ENCODE measurements around the gene C5orf63. TPM values are rescaled to one million over a fixed set of nuclear protein-coding genes. Genes with fewer than 3 reads are reported as not detected.
"Not testable (repeated sequence)": the region's sequence is repeated elsewhere in the genome, so short reads cannot be mapped to it uniquely, and the experiment has no call there.

Gene C5orf63
- total RNA-seq, 2 experiments from 2014 or later = 7.4 TPM

DNA sequence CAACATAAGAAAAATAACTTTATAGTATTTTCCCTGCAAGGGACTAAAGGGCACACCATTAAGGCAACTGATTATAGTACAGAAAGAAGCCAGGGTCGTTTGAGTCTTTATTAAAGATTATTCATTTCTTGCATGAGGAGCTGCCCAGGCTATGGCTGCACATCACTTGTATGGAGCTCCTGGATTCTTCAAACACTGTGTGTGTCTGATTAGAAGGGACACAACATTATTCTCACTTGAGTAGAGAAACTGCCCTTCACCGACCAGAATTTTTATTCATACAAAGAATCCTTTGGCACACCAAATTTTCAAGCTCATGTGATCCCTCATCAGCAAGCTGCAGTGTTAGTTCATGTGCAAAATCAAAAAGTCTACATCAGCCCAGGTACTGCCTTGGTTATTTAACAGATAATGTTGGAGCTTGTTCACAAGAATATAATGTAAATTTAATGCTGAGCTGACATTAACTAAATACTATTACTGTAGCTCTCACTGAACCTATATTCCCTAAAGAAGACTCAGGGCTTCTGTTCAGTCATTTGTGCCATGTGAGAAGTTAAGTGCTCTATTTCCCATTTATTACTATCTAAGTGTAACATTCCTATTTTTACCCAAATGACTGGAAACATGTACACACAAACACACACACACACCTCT is 9.9 kb downstream of the C5orf63 start:
- Mint-ChIP-seq H3K27me3 (no peaks in the 10 kb centered on the region), H3K4me1 (peaks cover 6% of the 10 kb centered on the region), H3K4me3 (no peak overlapping the region), H3K27ac (no peak overlapping the region), H3K36me3 (peaks cover 6% of the 10 kb centered on the region), H3K9me3 (ENCODE audit: low read depth) (no peaks in the 10 kb centered on the region)
- ATAC-seq (no peak), DNase-seq (no peak)
- CTCF ChIA-PET = interaction anchor here (1.1 to 2.4 kb wide), 2 partner anchors 9 to 14 kb away, joined by 3 to 11 read pairs; no protein-coding TSS in a partner anchor

DNA sequence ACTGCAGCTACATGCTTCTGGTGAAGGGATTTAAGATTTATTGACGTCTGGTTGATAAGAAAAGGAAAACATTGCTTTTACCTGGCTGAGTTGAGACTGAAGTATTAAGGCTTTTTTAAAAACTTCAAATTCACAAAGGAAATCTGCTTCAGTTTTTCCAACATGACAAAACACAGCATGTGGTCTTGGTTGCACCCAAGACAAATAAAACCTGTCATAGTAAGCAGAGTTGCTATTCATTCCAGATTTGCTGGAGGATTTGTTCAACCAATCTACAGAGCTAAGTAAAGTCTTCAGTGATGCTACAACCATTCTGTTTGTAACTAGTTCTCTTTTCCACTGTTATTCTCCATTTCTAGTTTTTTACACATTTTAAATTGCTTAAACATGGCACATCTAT is 11.3 kb downstream of the C5orf63 start:
- H3K9me3 Mint-ChIP-seq (ENCODE audit: low read depth) = no peaks in the 10 kb centered on the region
- no peak overlapping the region for H3K4me3 Mint-ChIP-seq
- H3K36me3 Mint-ChIP-seq = peaks cover 11% of the 10 kb centered on the region
- CTCF ChIA-PET = no interaction called here
- DNase-seq = no peak
- no peak overlapping the region for H3K27ac Mint-ChIP-seq
- H3K4me1 Mint-ChIP-seq = peaks cover 6% of the 10 kb centered on the region
- ATAC-seq = no peak
- H3K27me3 Mint-ChIP-seq = no peaks in the 10 kb centered on the region

DNA sequence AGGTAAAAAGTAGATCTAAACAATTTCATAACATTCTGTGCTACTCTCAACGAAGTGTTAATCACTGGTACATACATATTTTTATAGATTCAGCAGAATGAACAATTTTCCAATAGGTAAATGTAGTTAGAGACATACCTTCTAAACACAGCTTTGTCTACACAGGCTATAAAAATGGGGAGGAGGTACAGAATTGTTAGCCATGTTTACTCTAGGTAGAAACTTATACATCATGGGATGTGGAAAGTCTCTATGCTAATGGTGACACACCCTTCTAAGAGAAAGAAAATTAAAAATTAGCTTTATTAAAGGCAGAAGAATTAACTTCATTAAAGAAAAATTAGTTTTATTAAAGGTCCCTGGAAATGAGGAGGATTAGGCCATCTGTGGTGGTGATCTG is 11.8 kb downstream of the C5orf63 start:
- ATAC-seq (no peak), DNase-seq (no peak)
- Mint-ChIP-seq H3K4me1 (peaks cover 6% of the 10 kb centered on the region), H3K4me3 (no peak overlapping the region), H3K9me3 (ENCODE audit: low read depth) (no peaks in the 10 kb centered on the region), H3K27me3 (no peaks in the 10 kb centered on the region), H3K27ac (no peak overlapping the region), H3K36me3 (peaks cover 12% of the 10 kb centered on the region)
- CTCF ChIA-PET = interaction anchor here (1.3 kb wide), 1 partner anchor 9 kb away, joined by 3 read pairs; no protein-coding TSS in a partner anchor

DNA sequence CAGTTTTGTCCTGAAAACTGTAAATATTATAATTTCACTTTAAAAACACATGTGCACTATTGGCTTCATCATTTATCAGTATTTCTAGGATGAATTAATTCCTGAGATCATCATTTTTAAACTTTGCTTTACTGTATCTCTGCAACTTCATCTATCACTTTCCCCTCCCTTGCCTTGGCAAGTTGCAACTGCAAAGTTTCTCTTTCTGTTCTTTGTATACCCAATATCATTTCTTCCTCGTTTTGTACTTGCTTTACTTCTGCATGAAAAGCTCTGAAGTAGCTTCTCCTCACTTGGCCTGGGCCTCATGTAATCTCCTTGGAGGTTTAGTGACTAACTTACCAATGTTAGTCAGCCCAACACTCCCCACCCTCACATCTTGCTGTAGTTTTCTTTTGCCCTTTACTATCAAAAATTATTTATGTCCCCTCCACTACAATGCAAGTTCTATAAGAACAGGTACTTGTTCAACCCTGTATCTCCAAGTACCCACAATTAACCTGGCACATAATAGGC is 12.8 kb downstream of the C5orf63 start:
- Mint-ChIP-seq H3K36me3 (peaks cover 21% of the 10 kb centered on the region), H3K4me3 (no peak overlapping the region), H3K9me3 (ENCODE audit: low read depth) (peaks cover 2% of the 10 kb centered on the region), H3K4me1 (peaks cover 6% of the 10 kb centered on the region), H3K27ac (no peak overlapping the region), H3K27me3 (no peaks in the 10 kb centered on the region)
- DNase-seq (no peak), ATAC-seq (no peak)
- CTCF ChIA-PET = interaction anchor here (1.3 to 1.5 kb wide), 2 partner anchors 8 to 12 kb away, joined by 3 to 4 read pairs; no protein-coding TSS in a partner anchor

DNA sequence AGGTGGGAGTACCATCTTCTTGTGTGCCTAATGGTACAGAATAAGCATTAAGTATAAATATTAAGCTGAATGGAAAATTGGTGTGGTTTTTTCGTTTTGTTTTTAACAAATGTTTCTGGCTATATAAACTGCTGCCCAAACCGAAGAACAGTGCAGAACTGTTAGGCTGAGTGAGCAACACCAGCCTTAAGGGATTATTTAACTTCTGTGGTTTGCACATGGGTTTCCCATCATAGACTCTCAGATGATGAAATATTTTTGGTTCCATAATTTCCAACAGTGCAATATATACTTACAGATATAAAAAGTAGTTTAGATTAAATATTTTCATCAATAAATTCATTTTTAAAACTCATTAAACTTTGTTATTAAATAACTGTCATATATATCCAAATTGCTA is 16.4 kb downstream of the C5orf63 start:
- CTCF ChIA-PET = no interaction called here
- Mint-ChIP-seq H3K27me3 (no peaks in the 10 kb centered on the region), H3K4me3 (no peak overlapping the region)

DNA sequence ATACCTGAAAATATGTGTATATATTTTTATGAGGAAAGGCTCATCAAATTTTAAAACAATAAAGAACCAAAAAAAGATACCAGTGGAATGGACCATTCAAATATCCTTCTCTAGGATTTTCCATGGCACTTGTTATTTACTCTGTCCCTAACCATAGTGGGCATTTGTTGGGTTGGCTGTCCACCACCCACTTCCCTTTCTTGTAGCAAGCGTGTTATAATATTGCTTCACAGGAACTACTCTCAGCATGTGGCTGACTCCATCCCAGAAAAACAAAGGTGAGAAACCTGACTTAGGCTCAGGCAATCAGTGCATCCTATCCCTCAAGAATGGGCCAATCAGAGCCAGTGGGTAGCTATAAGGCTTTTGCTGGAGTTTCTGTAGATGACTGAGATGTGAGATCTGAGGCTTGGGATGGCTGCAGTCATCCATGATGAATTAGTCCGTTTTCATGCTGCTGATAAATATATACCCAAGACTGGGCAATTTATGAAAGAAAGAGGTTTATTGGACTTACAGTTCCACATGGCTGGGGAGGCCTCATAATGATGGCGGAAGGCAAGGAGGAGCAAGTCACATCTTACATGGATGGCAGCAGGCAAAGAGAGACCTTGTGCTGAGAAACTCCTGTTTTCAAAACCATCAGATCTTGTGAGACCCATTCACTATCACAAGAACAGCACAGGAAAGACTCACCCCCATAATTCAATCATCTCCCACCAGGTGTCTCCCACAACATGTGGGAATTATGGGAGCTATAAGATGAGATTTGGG is 17.2 kb downstream of the C5orf63 start:
- Mint-ChIP-seq H3K36me3 (peaks cover 34% of the 10 kb centered on the region), H3K27ac (no peak overlapping the region)
- CTCF ChIA-PET = no interaction called here

More for the DNA sequence above, 16.4 kb downstream of the C5orf63 start:
- peaks cover 6% of the 10 kb centered on the region for H3K4me1 Mint-ChIP-seq
- H3K36me3 Mint-ChIP-seq = peaks cover 30% of the 10 kb centered on the region
- DNase-seq (no peak), ATAC-seq (no peak)
- peaks cover 2% of the 10 kb centered on the region for H3K9me3 Mint-ChIP-seq (ENCODE audit: low read depth)
- no peak overlapping the region for H3K27ac Mint-ChIP-seq

DNA sequence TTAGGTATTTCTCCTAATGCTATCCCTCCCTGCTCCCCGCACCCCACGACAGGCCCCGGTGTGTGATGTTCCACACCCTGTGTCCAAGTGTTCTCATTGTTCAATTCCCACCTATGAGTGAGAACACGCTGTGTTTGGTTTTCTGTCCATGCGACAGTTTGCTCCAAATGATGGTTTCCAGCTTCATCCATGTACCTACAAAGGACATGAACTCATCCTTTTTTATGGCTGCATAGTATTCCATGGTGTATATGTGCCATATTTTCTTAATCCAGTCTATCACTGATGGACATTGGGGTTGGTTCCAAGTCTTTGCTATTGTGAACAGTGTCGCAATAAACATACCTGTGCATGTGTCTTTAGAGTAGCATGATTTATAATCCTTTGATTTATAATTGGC is 19.8 kb downstream of the C5orf63 start:
- not testable (repeated sequence) for ATAC-seq

More for the DNA sequence above, 17.2 kb downstream of the C5orf63 start:
- Mint-ChIP-seq H3K4me3 (no peak overlapping the region), H3K27me3 (no peaks in the 10 kb centered on the region), H3K4me1 (peaks cover 6% of the 10 kb centered on the region), H3K9me3 (ENCODE audit: low read depth) (peaks cover 2% of the 10 kb centered on the region)
- no peak for ATAC-seq
- DNase-seq = no peak

DNA sequence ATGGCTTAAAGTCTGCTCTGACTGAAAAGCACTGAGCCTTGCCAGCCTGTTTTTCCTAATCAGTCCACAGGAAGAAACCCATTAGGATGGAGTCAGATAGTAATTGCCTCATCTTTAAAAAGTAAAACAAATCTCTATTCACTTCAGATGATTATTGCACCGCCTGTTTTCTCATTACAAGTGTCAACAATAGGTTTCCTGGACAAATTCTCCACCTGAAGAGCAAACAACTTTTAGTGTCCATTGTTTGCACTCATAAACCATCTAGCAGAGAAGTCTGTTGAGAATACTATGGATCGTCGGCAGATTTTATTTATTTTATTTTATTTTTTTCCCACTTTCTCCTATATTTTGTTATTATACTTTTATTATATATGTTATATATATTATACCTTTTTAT is 20.3 kb downstream of the C5orf63 start:
- Mint-ChIP-seq H3K36me3 (peaks cover 28% of the 10 kb centered on the region), H3K27me3 (no peaks in the 10 kb centered on the region), H3K27ac (no peak overlapping the region), H3K4me1 (no peaks in the 10 kb centered on the region), H3K9me3 (ENCODE audit: low read depth) (peaks cover 2% of the 10 kb centered on the region), H3K4me3 (no peak overlapping the region)
- no peak for DNase-seq
- ATAC-seq = no peak
- CTCF ChIA-PET = no interaction called here

More for the DNA sequence above, 19.8 kb downstream of the C5orf63 start:
- H3K36me3 Mint-ChIP-seq = peaks cover 30% of the 10 kb centered on the region
- CTCF ChIA-PET; H3K9me3 Mint-ChIP-seq (ENCODE audit: low read depth); H3K4me1 Mint-ChIP-seq; H3K27ac Mint-ChIP-seq; H3K4me3 Mint-ChIP-seq; H3K27me3 Mint-ChIP-seq; DNase-seq: not testable (repeated sequence)

DNA sequence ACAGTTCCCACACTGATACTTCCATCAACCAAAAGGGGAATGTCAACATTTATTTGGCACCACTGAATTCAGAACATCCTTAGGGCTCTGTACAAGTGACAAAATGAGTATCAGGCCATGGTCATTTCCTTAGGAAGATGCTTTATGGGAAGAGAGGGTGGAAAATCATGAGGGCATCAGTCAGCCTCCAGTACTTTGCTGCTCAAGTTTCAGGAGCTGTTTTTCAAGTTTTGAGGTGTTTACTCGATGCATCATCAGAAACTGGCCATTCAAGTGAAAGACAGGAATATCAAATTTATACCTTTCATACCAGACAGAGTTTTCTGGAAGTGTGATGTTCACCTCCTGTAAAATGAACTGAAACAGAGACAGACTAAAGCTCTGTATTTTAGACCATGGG is 21.7 kb downstream of the C5orf63 start:
- DNase-seq (no peak), ATAC-seq (no peak)
- CTCF ChIA-PET = no interaction called here
- peaks cover 22% of the 10 kb centered on the region for H3K36me3 Mint-ChIP-seq
- no peak overlapping the region for H3K27ac Mint-ChIP-seq
- no peaks in the 10 kb centered on the region for H3K27me3 Mint-ChIP-seq
- H3K4me1 Mint-ChIP-seq = no peaks in the 10 kb centered on the region
- H3K9me3 Mint-ChIP-seq (ENCODE audit: low read depth) = peaks cover 2% of the 10 kb centered on the region
- no peak overlapping the region for H3K4me3 Mint-ChIP-seq

DNA sequence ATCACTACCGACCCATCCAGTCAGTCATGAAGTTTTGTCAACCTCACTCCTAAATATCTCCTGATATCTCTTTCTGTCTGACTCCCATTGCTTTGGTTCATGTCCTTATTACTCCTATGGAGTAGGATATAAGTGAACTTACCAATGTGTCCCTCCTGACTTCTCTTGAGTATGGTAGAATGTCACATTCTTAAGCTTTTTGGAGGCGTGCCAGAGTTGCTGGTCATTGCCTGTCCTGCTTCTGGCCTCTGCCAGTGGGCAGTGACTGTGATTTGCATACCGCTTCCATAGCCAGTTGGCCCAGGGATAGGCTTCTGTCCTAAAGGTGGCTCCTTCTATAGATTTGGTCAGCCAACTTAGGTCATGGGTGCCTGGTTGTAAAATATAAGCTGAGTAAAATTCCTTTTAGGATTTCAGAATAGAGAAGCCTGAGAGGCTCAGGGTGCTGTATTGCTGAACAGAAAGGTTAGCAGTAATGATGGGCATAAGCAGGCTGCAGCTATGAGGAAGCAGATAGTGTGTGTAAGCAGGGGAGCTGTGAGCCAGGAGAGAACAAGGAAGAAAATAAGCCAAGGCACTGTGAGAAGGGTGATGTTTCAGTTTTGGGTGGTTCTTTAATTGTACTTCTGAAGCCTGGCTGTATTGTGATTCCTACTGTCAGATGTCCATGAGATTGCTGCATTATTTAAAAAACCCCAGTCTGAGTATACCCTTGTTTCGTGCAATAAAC is 26.8 kb downstream of the C5orf63 start:
- no peak for ATAC-seq
- CTCF ChIA-PET = interaction anchor here (0.9 to 1.2 kb wide), 2 partner anchors 15 to 51 kb away, joined by 3 read pairs; no protein-coding TSS in a partner anchor

DNA sequence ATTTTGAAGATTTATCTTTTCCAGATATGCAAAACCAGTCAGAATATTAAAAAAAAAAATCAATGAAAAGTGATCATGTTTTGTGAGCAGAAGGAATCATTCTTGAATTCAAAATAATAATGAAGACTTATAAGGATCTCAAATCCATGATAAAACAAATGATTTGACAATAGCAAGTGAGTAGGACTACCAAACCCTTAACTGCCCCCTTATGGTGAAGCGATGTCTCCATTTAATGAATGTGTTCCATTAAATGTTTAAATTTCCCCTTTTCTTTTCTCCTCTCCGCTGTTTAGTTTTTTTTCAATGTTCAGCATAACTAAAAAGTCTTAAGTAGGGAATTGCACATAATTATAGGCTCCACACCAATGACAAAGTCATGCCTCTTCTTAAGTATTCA is 30.7 kb downstream of the C5orf63 start:
- Mint-ChIP-seq H3K27me3 (no peaks in the 10 kb centered on the region), H3K36me3 (no peaks in the 10 kb centered on the region), H3K4me1 (no peaks in the 10 kb centered on the region), H3K4me3 (no peak overlapping the region), H3K9me3 (ENCODE audit: low read depth) (no peaks in the 10 kb centered on the region), H3K27ac (no peak overlapping the region)
- ATAC-seq (no peak), DNase-seq (no peak)
- CTCF ChIA-PET = no interaction called here

More for the DNA sequence above, 26.8 kb downstream of the C5orf63 start:
- H3K36me3 Mint-ChIP-seq = peaks cover 2% of the 10 kb centered on the region
- no peak overlapping the region for H3K4me3 Mint-ChIP-seq
- H3K9me3 Mint-ChIP-seq (ENCODE audit: low read depth) = no peaks in the 10 kb centered on the region
- no peak overlapping the region for H3K27ac Mint-ChIP-seq
- no peaks in the 10 kb centered on the region for H3K27me3 Mint-ChIP-seq
- no peak for DNase-seq
- no peaks in the 10 kb centered on the region for H3K4me1 Mint-ChIP-seq

DNA sequence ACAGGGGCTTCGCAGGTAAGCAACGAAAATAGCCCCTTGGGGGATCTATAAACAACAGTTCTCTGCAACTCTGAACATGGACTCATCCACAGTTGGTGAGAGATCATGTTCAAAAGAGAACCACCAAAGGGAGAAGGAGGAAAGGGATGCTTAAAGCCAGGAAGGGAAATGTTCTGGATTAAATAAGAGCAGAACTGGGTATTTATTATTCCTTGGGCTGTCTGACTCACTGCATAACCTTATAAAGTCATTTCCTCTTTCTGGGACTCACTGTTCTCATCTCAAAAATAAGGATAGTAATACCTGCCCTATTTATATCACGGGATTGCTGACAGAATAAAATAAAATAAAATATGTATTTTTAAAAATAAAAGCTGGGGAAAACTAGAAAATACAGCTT is 31.7 kb downstream of the C5orf63 start:
- H3K9me3 Mint-ChIP-seq (ENCODE audit: low read depth) = no peaks in the 10 kb centered on the region
- CTCF ChIA-PET = no interaction called here
- no peak overlapping the region for H3K27ac Mint-ChIP-seq
- no peak for DNase-seq
- no peak overlapping the region for H3K4me3 Mint-ChIP-seq
- ATAC-seq = no peak
- no peaks in the 10 kb centered on the region for H3K4me1 Mint-ChIP-seq
- H3K36me3 Mint-ChIP-seq = no peaks in the 10 kb centered on the region
- H3K27me3 Mint-ChIP-seq = no peaks in the 10 kb centered on the region

DNA sequence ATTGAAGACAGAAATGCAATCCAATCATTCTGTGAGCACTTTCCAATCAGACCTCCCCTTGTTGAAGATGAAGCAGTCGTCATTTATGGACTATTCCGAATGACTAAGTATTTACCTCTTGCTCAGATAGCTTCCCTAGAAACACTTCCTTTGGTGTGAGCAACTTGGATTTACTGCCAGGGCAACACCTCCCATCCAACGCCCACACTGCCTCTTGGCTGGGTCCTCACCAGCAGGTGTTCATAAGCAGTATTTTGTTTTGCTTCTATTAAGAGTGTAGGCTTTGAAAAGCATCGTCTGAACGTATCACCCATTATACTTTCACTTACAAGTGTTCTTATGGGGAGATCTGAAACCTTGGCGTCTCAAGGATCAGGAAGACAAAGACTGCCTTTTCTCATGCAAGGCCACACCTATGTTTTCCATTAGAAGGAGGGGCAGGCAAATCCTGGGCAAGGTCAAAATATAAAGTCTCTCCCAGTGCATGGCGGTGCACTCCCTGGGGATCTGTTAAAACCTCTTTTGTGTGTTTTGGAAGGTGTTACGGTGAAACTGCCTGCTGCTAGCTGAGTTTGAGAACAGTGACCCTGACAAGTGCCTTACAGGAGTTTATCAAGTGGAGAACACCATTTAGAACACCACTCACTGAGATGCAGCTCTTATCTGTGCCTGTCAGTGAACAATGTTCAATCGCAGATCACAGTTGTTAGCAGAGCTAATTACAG is 32.3 kb downstream of the C5orf63 start:
- H3K27me3 Mint-ChIP-seq = peaks cover 4% of the 10 kb centered on the region
- H3K4me1 Mint-ChIP-seq = no peaks in the 10 kb centered on the region
- no peak for ATAC-seq
- H3K4me3 Mint-ChIP-seq = no peak overlapping the region
- DNase-seq = no peak
- CTCF ChIA-PET = no interaction called here
- H3K36me3 Mint-ChIP-seq = no peaks in the 10 kb centered on the region
- H3K9me3 Mint-ChIP-seq (ENCODE audit: low read depth) = no peaks in the 10 kb centered on the region
- no peak overlapping the region for H3K27ac Mint-ChIP-seq
